T-helper 1 cell treated with Interleukin-12 subunit alpha and Interleukin-12 subunit beta and Interleukin-4 antibody, amounts not matched to agents 30 ng/mL and 1 ng/mL, for 36 hours (primary cell): ENCODE data around the gene OR2M5. TPM values are rescaled to one million over a fixed set of nuclear protein-coding genes. Genes with fewer than 3 reads are reported as not detected.

Experiments
- intact Hi-C: fragments of 100-400 bp; cut with micrococcal nuclease; formaldehyde crosslinking; loops from one replicate; pipeline ENCODE4 v1.15.1; 2024
- total RNA-seq: library from RNA; stranded (reverse); gene quantifications from 2 replicates; pipeline ENCODE4 v1.2.3, GENCODE V29; 2022

Gene OR2M5
- total RNA-seq: not detected in 2 replicates

- intact Hi-C loops: no loop called here
These were observed at the start of gene OR2M5 for GRCh38 chr1:248144513-248145198. Gene OR2M5 (plus strand): TSS chr1:248145148. CDS start chr1:248145148, 0 bp downstream.

- intact Hi-C loops: no loop called here
These were observed 46.4 kb upstream of the OR2M5 start for GRCh38 chr1:248098529-248098928.

- intact Hi-C loops: loop anchor here (2.0 kb wide), 1 partner anchor 166 kb away; no protein-coding TSS in a partner anchor
These were observed 42.1 kb upstream of the OR2M5 start for GRCh38 chr1:248102847-248103246.

- intact Hi-C loops: no loop called here
These were observed 33.8 kb upstream of the OR2M5 start for GRCh38 chr1:248111157-248111556.

GRCh38 chr1:248114890-248115289 lies 30.1 kb upstream of the OR2M5 start:
- intact Hi-C loops: no loop called here

- intact Hi-C loops: no loop called here
These were observed 17.3 kb upstream of the OR2M5 start for GRCh38 chr1:248127653-248128052.

GRCh38 chr1:248136811-248137210 lies 8.1 kb upstream of the OR2M5 start:
- intact Hi-C loops: no loop called here

GRCh38 chr1:248140846-248141245 lies 4.1 kb upstream of the OR2M5 start:
- intact Hi-C loops: no loop called here

- intact Hi-C loops: no loop called here
These were observed 1.6 kb upstream of the OR2M5 start for GRCh38 chr1:248143311-248143710.

GRCh38 chr1:248152056-248152827 lies 7.3 kb downstream of the OR2M5 start:
- intact Hi-C loops: no loop called here

GRCh38 chr1:248155927-248156326 lies 11.0 kb downstream of the OR2M5 start:
- intact Hi-C loops: no loop called here

GRCh38 chr1:248158758-248159157 lies 13.8 kb downstream of the OR2M5 start:
- intact Hi-C loops: no loop called here

- intact Hi-C loops: no loop called here
These were observed 19.1 kb downstream of the OR2M5 start for GRCh38 chr1:248164031-248164430.

- intact Hi-C loops: no loop called here
These were observed 20.2 kb downstream of the OR2M5 start for GRCh38 chr1:248165186-248165585.

GRCh38 chr1:248174521-248174920 lies 29.6 kb downstream of the OR2M5 start, which contains the start of gene OR2M2:
Gene OR2M2 (plus strand): TSS chr1:248174821. CDS start chr1:248179986, 5,165 bp downstream.
- intact Hi-C loops: no loop called here

- intact Hi-C loops: no loop called here
These were observed 39.0 kb downstream of the OR2M5 start for GRCh38 chr1:248183996-248184395.

- intact Hi-C loops: no loop called here
These were observed 42.4 kb downstream of the OR2M5 start for GRCh38 chr1:248187363-248187762.

GRCh38 chr1:248189026-248189425 lies 44.1 kb downstream of the OR2M5 start:
- intact Hi-C loops: no loop called here

- intact Hi-C loops: no loop called here
These were observed 49.2 kb downstream of the OR2M5 start for GRCh38 chr1:248194117-248194516.
